Kidney glomerular epithelial cell (primary cell): ENCODE data around the gene SPHK2.
"Not testable (repeated sequence)": the region's sequence is repeated elsewhere in the genome, so short reads cannot be mapped to it uniquely, and the experiment has no call there.

ENCODE experiments used
- DNase-seq: peaks from one replicate; lab custom pipeline; 2025; lab: John Stamatoyannopoulos, UW

SPHK2 gene, protein sequence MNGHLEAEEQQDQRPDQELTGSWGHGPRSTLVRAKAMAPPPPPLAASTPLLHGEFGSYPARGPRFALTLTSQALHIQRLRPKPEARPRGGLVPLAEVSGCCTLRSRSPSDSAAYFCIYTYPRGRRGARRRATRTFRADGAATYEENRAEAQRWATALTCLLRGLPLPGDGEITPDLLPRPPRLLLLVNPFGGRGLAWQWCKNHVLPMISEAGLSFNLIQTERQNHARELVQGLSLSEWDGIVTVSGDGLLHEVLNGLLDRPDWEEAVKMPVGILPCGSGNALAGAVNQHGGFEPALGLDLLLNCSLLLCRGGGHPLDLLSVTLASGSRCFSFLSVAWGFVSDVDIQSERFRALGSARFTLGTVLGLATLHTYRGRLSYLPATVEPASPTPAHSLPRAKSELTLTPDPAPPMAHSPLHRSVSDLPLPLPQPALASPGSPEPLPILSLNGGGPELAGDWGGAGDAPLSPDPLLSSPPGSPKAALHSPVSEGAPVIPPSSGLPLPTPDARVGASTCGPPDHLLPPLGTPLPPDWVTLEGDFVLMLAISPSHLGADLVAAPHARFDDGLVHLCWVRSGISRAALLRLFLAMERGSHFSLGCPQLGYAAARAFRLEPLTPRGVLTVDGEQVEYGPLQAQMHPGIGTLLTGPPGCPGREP

DNA sequence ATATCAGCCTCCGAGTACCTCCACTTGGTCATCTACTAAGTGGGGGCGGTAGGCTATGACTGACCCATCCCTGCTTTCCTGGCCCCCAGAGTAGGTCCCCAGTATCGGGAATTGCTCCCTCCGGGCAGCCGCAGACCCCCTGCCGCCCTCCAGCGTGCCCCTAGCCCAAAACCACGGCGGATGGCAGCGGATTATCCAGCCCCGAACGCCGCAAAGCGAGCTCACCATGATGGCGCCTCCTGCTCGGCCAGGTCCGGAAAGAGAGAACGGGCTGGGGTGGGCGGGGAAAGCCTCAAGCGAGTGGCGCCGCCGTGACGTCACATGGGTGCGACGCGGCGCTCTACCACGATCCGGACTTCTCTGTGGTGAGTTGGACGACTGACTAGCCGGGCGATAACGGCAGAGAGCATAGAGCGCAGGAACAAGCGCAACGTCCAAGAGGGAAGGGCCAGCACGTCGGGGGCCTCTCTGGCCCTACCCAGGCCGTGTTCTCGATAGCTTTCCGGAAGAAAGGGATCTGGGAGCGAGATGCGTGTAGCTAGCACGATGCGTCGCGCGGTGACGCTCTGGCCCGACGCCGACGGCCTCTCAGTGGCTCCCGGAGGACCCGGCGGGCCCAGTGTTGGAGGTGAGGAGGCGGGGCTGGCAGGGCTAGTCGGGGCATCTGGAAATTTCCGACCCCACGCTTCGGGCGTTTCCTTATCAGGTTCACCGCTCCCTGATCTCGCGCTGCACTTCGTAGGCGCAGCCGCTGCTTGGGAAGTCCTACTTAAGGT, at the start of gene SPHK2, which contains the start of gene RPL18:
Gene SPHK2, plus strand, starts transcription at position 591 of the 776 bp plus-strand sequence. CDS start 1,009 bp downstream, outside the sequence.
Gene RPL18, minus strand, starts transcription at position 263 of the 776 bp plus-strand sequence. Its CDS starts 35 bp downstream, at position 228.
- DNase-seq = peak; percentile 99

DNA sequence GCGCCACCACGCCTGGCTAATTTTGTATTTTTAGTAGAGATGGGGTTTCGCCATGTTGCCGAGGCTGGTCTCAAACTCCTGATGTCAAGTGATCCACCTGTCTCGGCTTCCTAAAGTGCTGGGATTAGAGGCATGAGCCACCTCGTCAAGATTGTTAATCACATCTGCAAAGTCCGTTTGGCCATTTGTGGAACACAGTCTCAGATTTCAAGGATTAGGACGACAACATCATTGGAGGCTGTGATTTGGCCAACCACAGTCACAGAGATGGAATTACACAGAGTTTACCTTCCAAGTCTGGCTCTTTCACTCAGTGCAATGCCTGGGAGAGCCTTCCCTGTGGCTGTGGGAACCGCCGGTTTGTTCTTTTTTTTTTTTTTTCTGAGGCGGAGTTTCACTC, 49.5 kb upstream of the SPHK2 start:
- DNase-seq = no peak

DNA sequence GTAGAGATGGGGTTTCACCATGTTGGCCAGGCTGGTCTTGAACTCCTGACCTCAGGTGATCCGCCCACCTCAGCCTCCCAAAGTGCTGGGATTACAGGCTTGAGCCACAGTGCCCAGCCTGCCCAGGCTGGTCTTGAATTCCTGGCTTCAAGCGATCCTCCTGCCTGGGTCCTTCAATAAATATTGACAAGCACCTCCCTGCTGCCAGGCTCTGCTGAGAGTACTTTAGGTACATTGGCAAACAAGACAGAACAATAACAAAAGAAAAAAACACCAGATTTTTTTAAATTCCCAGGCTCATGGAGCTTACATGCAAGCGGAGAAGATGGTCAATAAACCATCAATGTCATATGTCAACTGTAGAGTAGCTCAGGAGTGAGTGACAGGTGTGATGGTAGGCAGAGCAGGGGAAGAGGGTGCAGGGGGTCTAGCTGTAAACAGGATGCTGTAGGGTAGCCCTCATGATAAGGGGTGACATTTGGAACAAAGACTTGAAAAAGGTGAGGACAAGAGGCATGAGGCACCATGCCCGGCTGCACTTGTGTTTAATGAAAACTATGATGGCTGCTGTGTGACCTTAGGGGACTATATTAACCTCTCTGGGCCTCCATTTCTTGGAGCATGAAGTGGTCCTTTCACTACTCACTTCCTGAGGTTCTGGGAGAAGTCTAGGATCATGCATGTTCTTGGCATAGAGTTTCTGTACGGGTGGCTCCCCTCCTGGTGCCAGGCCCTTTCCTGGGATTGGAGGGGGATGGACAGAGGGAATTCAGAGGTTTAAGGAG, 47.7 kb upstream of the SPHK2 start:
- DNase-seq = no peak

DNA sequence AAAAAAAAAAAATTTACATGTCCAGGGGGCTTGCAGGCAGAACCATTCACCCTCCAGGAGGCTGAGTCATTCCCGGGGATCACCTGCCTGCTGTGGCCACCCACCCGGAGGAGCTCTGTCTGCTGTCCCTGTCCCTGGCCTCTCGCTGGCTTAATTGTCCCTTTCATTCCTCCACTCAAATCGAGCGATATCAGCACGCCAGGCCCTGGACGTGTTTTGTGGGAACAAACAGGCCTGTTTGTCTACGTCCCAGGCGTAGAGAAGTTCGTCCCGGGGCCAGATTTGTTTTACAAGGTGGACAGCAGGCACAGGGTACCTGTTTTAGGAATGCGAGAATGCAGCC, 46.2 kb upstream of the SPHK2 start:
- DNase-seq = no peak

DNA sequence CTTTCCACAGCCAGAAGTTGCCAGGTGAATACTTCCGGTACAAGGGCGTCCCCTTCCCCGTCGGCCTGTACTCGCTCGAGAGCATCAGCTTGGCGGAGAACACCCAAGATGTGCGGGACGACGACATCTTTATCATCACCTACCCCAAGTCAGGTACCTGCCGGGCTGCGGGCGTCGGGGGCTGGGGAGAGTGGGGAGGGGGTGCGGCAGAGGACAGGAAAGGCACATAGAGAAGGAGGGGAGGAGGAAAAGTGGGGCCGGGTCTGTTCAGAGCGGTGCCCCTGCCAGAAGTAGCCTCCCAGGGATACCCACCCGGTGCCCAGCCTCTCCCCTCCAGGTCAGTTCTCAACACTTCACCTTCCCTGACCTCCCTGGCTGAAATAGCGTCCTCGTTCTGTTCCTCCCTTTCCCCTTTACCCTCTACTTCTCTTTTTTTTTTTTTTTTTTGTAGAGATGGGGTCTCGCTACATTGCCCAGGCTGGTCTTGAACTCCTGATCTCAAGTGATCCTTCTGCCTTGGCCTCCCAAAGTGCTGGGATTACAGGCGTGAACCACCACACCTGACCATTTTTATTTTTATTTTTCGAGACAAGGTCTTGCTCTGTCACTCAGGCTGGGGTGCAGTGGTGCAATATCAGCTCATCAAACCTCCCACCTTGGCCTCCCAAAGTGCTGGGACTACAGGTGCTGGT, 43.2 kb upstream of the SPHK2 start:
- DNase-seq = no peak

DNA sequence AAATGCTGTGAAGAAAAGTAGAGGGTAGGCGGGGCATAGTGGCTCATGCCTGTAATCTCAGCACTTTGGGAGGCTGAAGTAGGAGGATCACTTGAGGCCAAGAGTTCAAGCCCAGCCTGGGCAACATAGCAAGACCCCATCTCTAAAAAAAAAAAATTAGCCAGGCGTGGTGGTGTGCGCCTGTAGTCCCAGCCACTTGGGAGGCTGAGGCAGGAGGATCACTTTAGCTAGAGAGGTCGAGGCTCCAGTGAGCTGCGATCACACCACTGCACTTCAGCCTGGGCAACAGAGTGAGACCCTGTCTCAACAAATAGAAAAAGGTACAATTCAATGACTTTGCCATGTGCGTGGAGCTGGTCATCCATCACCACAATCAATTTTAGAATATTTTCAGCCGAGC, 41.4 kb upstream of the SPHK2 start:
- not testable (repeated sequence) for DNase-seq

DNA sequence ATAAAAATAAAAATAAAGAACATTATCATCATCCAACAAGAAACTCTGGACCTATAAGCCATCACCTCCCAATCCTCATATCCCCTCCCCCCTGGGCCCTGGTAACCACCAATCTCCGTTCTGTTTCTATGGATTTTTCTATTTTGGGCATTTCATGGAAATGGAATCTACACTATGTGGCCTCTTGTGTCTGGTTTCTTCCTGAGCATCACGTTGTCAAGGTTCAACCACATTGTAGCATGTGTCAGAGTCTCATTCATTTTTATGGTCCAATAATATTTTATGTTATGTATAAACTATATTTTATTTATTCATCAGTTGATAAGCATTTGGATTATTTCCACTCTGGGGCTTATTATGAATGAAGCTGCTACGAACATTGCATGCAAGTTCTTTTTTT, 40.4 kb upstream of the SPHK2 start:
- DNase-seq = no peak

DNA sequence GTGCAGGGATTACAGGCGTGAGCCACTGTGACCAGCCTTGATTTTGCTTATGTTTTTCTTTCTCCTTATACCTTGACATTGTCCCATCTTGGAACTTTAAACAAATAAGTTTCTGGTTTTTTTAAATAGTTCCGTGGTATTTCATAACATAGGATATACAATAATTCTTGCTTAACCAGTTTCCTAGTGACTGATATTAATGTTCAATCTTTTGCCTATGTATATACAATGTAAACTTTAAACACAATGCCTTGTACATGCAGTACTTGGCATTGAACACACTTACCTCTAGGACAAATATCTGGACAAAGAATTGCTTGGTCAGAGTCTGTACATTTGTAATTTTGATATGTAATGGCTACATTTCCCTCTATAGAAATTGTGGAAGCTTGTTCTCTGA, 37.1 kb upstream of the SPHK2 start:
- no peak for DNase-seq

DNA sequence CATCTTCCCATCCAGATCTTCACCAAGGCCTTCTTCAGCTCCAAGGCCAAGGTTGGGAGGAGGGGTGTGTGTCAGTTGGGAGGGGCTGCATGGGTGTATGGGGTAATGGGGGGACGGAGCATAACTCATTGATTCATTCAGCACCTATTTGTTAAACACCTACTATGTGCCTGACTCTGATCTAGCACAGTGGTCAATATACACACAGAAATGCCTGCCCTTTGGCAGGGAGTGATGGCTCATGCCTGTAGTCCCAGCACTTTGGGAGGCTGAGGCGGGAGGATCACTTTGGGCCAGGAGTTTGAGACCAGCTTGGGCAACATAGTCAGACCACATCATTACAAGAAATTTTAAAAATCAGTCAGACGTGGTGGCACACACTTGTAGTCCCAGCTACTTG, 31.9 kb upstream of the SPHK2 start:
- no peak for DNase-seq

DNA sequence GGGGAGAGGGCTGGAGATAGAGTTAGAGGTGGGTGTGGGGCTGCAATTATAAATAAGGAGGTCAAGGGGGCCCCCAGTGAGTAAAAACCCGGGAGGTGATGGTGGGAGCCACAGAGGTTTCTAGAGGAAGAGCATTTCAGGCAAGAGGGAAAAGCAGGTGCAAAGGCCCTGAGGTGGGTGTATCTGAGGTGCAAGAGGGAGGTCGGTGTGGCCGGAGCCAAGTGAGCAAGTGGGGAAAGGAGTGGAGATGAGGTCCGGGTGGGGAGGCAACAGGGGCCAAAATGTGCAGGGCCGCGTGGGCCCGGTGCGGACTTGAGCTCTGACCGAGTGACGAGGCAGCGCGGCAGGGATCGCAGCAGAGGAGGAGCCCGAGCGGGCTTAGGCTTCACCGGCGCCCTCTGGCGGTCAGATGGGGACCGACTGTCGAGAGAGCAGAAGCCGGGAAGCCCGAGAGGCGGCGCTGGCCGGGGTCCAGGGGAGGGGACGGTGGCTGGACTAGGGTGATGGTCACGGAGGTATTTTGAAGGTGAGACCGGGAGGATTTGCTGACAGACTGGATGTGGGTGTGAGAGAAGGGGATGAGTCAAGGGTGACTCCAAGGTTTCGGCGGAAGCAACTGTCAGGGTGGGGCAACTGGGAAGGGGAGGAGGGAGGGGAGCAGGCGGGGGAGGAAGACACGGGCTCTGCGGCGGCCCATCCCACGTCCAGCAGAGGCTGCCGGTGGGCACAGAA, 30.5 kb upstream of the SPHK2 start:
- peak; percentile 88 for DNase-seq

DNA sequence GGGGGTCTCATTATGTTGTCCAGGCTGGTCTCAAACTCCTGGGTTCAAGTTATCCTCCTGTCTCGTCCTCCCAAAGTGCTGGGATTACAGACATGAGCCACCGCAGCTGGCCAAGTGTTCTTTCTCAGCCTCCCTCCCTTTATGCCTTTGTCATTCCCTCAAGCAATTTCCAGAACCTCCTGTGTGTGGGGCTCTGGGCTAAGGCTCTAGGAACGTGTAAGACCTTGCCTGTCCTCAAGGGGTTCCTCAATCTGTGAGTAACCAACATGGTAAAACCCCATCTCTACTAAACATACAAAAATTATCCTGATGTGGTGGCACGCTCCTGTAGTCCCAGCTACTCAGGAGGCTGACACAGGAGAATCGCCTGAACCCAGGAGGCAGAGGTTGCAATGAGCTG, 28.3 kb upstream of the SPHK2 start:
- no peak for DNase-seq

DNA sequence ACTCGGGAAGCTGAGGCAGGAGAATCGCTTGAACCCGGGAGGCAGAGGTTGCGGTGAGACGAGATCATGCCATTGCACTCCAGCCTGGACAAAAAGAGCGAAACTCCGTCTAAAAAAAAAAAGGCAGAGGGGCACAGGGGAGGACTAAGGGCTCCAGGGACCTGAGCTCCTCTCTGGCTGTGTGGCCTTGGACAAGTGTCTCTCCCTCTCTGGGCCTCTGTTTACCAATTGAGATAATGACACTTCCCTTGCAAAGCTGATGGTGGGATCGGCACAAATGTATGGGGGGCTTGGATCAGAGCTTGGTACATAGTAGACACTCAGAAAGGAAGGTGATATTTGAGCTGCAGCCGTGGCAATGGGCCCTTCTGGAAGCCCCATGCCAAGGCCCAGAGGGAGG, 24.1 kb upstream of the SPHK2 start:
- no peak for DNase-seq

DNA sequence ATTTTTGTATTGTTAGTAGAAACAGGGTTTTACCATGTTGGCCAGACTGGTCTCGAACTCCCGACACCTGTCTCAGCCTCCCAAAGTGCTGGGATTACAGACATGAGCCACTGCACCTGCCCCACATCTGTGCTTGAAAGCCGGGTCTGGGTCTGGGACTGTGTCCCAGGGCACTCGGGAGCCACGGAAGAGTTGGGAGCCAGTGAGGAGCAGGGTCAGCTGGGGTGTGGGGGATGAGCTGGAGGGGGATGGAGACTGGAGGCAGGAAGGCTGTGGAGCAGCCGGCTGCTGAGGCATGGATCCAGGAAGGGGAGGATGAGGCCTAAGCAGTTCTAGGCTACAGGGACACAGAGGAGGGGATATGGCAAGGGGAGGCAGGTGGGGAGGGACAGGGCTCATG, 23.5 kb upstream of the SPHK2 start:
- DNase-seq = no peak

DNA sequence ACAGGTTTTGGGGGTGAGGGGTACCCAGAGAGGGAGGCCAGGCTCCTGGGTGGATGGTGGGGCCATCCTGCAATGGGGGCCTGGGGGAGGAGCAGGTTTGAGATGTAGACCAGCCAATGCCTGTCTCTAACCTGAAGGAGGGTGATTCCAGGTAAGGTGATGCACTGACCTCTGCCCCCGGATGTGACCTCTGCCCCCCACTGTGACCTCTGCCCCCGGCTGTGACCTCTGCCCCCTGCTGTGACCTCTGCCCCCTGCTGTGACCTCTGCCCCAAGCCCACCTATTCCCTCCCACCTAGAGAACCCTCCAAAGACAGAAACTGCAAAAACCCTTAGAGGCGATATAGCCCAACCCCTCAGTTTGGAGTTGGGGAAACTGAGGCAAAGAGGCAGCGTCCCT, 23.1 kb upstream of the SPHK2 start:
- DNase-seq = no peak

DNA sequence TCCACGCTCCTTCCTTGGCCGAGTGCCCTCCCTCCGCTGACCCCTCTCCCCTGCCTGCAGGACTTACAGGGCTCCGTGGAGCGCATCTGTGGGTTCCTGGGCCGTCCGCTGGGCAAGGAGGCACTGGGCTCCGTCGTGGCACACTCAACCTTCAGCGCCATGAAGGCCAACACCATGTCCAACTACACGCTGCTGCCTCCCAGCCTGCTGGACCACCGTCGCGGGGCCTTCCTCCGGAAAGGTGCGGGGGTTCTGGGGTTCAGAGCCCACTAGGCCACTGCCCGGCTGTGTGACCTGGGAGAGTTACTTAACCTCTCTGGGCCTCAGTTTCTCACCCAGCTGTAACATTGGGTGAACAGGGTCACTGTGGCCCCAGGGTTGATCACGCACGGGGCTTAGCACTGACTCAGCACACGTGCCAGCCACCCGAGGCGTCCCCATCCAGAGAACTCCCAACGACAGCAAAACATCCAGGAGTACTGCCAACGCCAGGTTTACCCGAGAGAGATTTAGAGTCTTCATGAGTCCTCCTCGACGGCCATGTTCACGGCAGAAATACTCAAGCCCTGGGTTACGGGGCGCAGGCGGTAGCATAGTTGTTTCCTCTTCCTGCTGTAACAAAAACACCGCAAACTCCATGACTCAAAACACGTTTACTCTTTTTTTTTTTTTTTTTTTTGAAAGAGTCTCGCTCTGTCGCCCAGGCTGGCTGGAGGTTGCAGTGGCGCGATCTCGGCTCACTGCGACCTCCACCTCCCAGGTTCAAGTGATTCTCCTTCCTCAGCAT, 22.4 kb upstream of the SPHK2 start:
- no peak for DNase-seq

DNA sequence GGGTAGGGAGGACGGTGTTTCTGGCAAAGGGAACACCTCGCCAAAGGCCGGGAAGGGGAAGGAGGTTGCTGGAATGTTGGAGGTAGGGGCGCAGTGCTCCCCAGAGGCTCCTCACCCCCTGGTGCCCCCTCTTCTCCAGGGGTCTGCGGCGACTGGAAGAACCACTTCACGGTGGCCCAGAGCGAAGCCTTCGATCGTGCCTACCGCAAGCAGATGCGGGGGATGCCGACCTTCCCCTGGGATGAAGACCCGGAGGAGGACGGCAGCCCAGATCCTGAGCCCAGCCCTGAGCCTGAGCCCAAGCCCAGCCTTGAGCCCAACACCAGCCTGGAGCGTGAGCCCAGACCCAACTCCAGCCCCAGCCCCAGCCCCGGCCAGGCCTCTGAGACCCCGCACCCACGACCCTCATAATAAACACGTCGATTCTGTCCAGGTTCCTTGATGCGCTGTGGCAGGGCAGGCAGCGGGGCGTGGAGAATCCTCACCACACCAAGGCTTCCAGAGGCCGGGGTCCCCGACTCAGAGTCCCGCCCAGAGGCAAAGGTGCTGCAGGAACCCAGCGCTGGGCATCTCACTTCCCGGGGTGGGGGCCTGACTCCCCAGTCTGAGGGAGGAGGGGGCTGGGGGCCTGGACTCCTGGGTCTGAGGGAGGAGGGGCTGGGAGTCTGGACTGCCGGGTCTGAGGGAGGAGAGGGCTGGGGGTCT, 20.2 kb upstream of the SPHK2 start:
- DNase-seq = no peak

DNA sequence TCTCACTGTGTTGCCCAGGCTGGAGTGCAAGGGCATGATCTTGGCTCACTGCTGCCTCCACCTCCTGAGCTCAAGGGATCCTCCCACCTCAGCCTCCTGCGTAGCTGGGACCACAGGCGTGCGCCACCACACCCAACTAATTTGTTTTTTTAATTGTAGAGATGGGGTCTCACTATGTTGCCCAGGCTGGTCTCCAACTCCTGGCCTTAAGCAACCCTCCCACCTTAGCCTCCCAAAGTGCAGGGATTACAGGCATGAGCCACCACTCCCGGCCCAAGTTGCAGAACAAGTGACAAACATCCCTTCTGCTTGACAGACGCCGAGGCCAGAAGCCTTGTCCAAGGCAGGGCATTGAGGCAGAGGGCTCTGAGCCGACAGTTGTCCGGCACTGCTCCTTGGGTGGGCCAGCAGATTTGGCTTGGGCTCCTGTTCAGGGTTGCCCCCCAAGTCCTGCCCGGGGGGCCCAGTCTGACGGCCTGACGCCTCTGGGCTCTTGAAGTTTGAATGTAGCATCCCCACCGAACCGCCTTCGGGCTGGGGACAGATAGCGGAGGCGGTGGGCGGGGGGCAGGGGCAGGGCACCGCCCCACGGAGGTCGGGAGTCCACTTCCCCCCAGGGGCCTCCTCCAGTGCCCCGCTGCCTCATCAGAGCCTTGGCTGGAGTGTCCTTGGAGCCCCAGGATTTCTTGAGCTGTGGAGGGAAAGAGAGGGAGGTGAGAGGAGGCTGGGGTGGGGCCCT, 18.5 kb upstream of the SPHK2 start:
- DNase-seq = no peak

DNA sequence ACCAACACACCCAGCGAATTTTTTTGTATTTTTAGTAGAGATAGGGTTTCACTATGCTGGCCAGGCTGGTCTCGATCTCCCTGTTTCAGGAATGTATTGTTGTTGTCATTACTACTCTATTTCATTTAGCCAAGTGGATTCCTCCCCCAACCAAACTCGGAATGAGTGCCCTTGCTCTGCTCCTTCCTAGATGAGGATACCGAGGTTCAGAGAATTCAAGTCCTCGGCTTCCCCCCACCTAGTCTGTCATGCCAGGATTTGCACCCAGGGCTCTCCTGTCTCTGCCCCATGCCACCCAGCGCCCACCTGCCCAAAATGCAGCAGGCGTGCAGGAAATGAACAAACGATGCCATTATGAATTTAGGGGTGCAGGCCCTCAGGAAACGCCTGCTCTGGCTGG, 16.3 kb upstream of the SPHK2 start:
- no peak for DNase-seq

DNA sequence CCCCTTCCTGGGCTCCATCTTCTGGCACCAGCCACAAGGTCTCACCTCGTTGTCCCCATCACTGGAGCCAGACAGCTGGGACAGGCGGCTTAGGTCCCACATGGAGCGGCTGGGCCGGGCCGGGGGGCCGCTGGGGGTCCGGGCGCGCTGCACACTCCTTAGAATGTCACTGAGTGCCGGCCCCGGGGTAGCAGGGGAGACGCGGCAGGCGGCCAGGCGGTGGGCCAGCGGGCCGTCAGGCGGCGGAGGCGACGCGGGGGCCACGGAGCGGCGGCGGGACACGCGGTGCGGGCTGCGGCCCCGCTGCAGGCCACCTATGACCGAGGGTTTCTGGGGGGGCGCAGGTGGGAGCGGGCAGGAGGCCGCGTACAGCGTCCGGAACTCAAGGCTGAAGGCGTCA, 15.9 kb upstream of the SPHK2 start:
- no peak for DNase-seq
